GM19099 (cell line): ENCODE results near the gene FARS2.

ENCODE experiments used
- POLR2A ChIP-seq: IDR thresholded peaks from 3 replicates; pipeline ENCODE4 v1.6.1; 2011; ENCODE audit warnings: low read depth; ENCODE audit not compliant: insufficient read length; ENCODE audit errors: extremely low read depth

Gene FARS2

GRCh38 chr6:5425267-5425666 lies 164.0 kb downstream of the FARS2 start:
- TF ChIP-seq POLR2A: no peak

GRCh38 chr6:5425797-5426196 lies 164.5 kb downstream of the FARS2 start:
- no peak for TF ChIP-seq POLR2A

- no peak for TF ChIP-seq POLR2A
Measured at GRCh38 chr6:5427586-5427985, 166.3 kb downstream of the FARS2 start.

GRCh38 chr6:5433324-5433723 lies 172.0 kb downstream of the FARS2 start:
- no peak for TF ChIP-seq POLR2A

GRCh38 chr6:5435449-5435848 lies 174.1 kb downstream of the FARS2 start:
- no peak for TF ChIP-seq POLR2A

GRCh38 chr6:5438922-5439584 lies 177.7 kb downstream of the FARS2 start:
- TF ChIP-seq POLR2A: no peak

GRCh38 chr6:5439749-5440148 lies 178.4 kb downstream of the FARS2 start:
- no peak for TF ChIP-seq POLR2A

- TF ChIP-seq POLR2A: no peak
Measured at GRCh38 chr6:5442319-5442718, 181.0 kb downstream of the FARS2 start.

GRCh38 chr6:5442916-5443315 lies 181.6 kb downstream of the FARS2 start:
- no peak for TF ChIP-seq POLR2A

GRCh38 chr6:5443491-5443890 lies 182.2 kb downstream of the FARS2 start:
- TF ChIP-seq POLR2A: no peak

- no peak for TF ChIP-seq POLR2A
Measured at GRCh38 chr6:5446362-5447075, 185.2 kb downstream of the FARS2 start.

- no peak for TF ChIP-seq POLR2A
Measured at GRCh38 chr6:5447921-5448320, 186.6 kb downstream of the FARS2 start.

- no peak for TF ChIP-seq POLR2A
Measured at GRCh38 chr6:5450073-5450472, 188.8 kb downstream of the FARS2 start.

- TF ChIP-seq POLR2A: no peak
Measured at GRCh38 chr6:5453546-5453945, 192.2 kb downstream of the FARS2 start.

- TF ChIP-seq POLR2A: no peak
Measured at GRCh38 chr6:5455142-5455541, 193.8 kb downstream of the FARS2 start.

- no peak for TF ChIP-seq POLR2A
Measured at GRCh38 chr6:5457041-5457440, 195.7 kb downstream of the FARS2 start.
